IMR-90 (cell line): ENCODE results near the gene LIPM. TPM values are rescaled to one million over a fixed set of nuclear protein-coding genes. Genes with fewer than 3 reads are reported as not detected.
"Not testable (repeated sequence)": the region's sequence is repeated elsewhere in the genome, so short reads cannot be mapped to it uniquely, and the experiment has no call there.

Experiments used
- ATAC-seq: fragments of 200-7000 bp; cut with Tn5 transposase; 2 replicates; pipeline ENCODE4 v1.9.1; 2020; ENCODE audit warnings: low read depth, mild to moderate bottlenecking, moderate library complexity
- BruUV-seq: library from RNA; stranded (reverse); fragments of 400-500 nt; replicated peaks from 2 replicates; lab custom pipeline; 2021; lab: Mats Ljungman, UMichigan
- CTCF ChIA-PET: fragments of 300-600 bp; formaldehyde crosslinking; extraction: SDS; loops from one replicate; lab custom pipeline; 2021; ENCODE audit warnings: antibody characterized with exemption; lab: Yijun Ruan, JAX
- POLR2A ChIA-PET: fragments of 300-600 bp; sonication (Branson Sonifier 250); formaldehyde crosslinking; loops from one replicate; lab custom pipeline; 2022; ENCODE audit warnings: antibody characterized with exemption; ENCODE audit not compliant: unreplicated experiment; lab: Charles Lee
- DNase-seq: peaks from one replicate; pipeline ENCODE4 v3.0.0; 2013
- H2AFZ ChIP-seq: replicated peaks from 2 replicates; pipeline ENCODE3; 2013; ENCODE audit warnings: low read length, mild to moderate bottlenecking; ENCODE audit not compliant: poor library complexity
- H2AK5ac ChIP-seq: 2 replicates; pipeline ENCODE4 v1.6.1; 2013; ENCODE audit warnings: low read depth, low read length, inconsistent platforms
- H2AK9ac ChIP-seq: replicated peaks from 2 replicates; pipeline ENCODE3; 2013; ENCODE audit warnings: mild to moderate bottlenecking, low read depth, low read length, moderate library complexity; ENCODE audit not compliant: poor library complexity
- H2BK120ac ChIP-seq: 2 replicates; pipeline ENCODE4 v1.6.1; 2013; ENCODE audit warnings: low read depth, low read length, inconsistent platforms
- H2BK15ac ChIP-seq: 3 replicates; pipeline ENCODE4 v1.6.1; 2013; ENCODE audit warnings: low read depth, low read length, inconsistent platforms
- H2BK20ac ChIP-seq: 2 replicates; pipeline ENCODE4 v1.6.1; 2013; ENCODE audit warnings: low read depth, mild to moderate bottlenecking, inconsistent platforms, low read length, moderate library complexity
- H2BK5ac ChIP-seq: 2 replicates; pipeline ENCODE4 v1.6.1; 2013; ENCODE audit warnings: mild to moderate bottlenecking, low read depth, low read length, inconsistent platforms; ENCODE audit not compliant: poor library complexity, severe bottlenecking
- H3K14ac ChIP-seq: replicated peaks from 2 replicates; pipeline ENCODE4 v1.6.1; 2013; ENCODE audit warnings: low read depth, low read length, inconsistent platforms
- H3K18ac ChIP-seq: 2 replicates; pipeline ENCODE4 v1.6.1; 2013; ENCODE audit warnings: low read depth, low read length, control low read depth
- H3K23ac ChIP-seq: 2 replicates; pipeline ENCODE4 v1.6.1; 2013; ENCODE audit warnings: low read depth, low read length, inconsistent platforms
- H3K27ac ChIP-seq: 2 replicates; pipeline ENCODE4 v1.5.1; 2013; ENCODE audit warnings: mild to moderate bottlenecking, control low read depth, low read length; ENCODE audit not compliant: insufficient read depth
- H3K27me3 ChIP-seq: 2 replicates; pipeline ENCODE4 v1.6.1; 2013; ENCODE audit warnings: low read length; ENCODE audit not compliant: control insufficient read depth, insufficient read depth
- H3K36me3 ChIP-seq: 2 replicates; pipeline ENCODE4 v1.6.1; 2013; ENCODE audit warnings: low read length, mixed read lengths; ENCODE audit not compliant: control insufficient read depth, insufficient read depth
- H3K4ac ChIP-seq: 2 replicates; pipeline ENCODE4 v1.6.1; 2013; ENCODE audit warnings: low read depth, low read length, inconsistent platforms
- H3K4me1 ChIP-seq: 2 replicates; pipeline ENCODE4 v1.6.1; 2013; ENCODE audit warnings: low read length, mixed read lengths; ENCODE audit not compliant: control insufficient read depth, insufficient read depth
- H3K4me2 ChIP-seq: 2 replicates; pipeline ENCODE4 v1.6.1; 2013; ENCODE audit warnings: low read depth, mild to moderate bottlenecking, control low read depth, low read length, moderate library complexity
- H3K4me3 ChIP-seq: 2 replicates; pipeline ENCODE4 v1.5.1; 2013; ENCODE audit warnings: low read depth, mild to moderate bottlenecking, control low read depth, low read length, moderate library complexity; ENCODE audit not compliant: insufficient read depth
- H3K56ac ChIP-seq: 2 replicates; pipeline ENCODE4 v1.6.1; 2013; ENCODE audit warnings: low read length, inconsistent platforms; ENCODE audit not compliant: insufficient read depth; ENCODE audit errors: extremely low read depth
- H3K79me1 ChIP-seq, 2 experiments: 2 replicates each; pipeline ENCODE4 v1.6.1; 2013; ENCODE audit warnings: low read length in 2 of 2, inconsistent platforms in 1 of 2, low read depth in 1 of 2
- H3K9ac ChIP-seq: 2 replicates; pipeline ENCODE4 v1.6.1; 2013; ENCODE audit warnings: low read depth, low read length, control low read depth
- H3K9me1 ChIP-seq: 2 replicates; pipeline ENCODE4 v1.6.1; 2013; ENCODE audit warnings: low read length, inconsistent platforms; ENCODE audit not compliant: insufficient read depth
- H3K9me3 ChIP-seq: 2 replicates; pipeline ENCODE4 v1.6.1; 2013; ENCODE audit warnings: low read length; ENCODE audit not compliant: control insufficient read depth, insufficient read depth
- H4K20me1 ChIP-seq: 2 replicates; pipeline ENCODE4 v1.6.1; 2013; ENCODE audit warnings: low read length, inconsistent platforms; ENCODE audit not compliant: insufficient read depth
- H4K5ac ChIP-seq: 2 replicates; pipeline ENCODE4 v1.6.1; 2013; ENCODE audit warnings: mild to moderate bottlenecking, low read depth, low read length, control low read depth
- H4K8ac ChIP-seq, 2 experiments: 2 replicates each; pipeline ENCODE4 v1.6.1; 2013; ENCODE audit warnings: low read depth in 2 of 2, low read length in 2 of 2, control low read depth in 1 of 2, inconsistent platforms in 1 of 2
- H4K91ac ChIP-seq: 2 replicates; pipeline ENCODE4 v1.6.1; 2013; ENCODE audit warnings: low read depth, low read length, inconsistent platforms; ENCODE audit not compliant: insufficient read depth
- dilution Hi-C: fragments of 300-500 bp; cut with HindIII; formaldehyde crosslinking; loops from one replicate; pipeline ENCODE4 v1.14.3; 2018; ENCODE audit warnings: low sequenced_read_pairs; ENCODE audit not compliant: unreplicated experiment
- in situ Hi-C: fragments of 300-500 bp; cut with MboI; formaldehyde crosslinking; loops from 3 replicates; pipeline ENCODE4 v1.14.3; 2019; ENCODE audit warnings: low sequenced_read_pairs, inconsistent platforms, mixed read lengths
- intact Hi-C: fragments of 100-400 bp; cut with micrococcal nuclease; formaldehyde crosslinking; loops from 2 replicates; pipeline ENCODE4 v1.10.0; 2022
- polyA plus RNA-seq, 3 experiments: library from polyadenylated mRNA; depleted of rRNA; stranded (reverse); fragments of >200 nt; gene quantifications; 2 replicates each; pipeline ENCODE4 v1.2.3, GENCODE V29; 2012; ENCODE audit warnings: low replicate concordance in 1 of 3
- total RNA-seq: library from RNA; depleted of rRNA; stranded (reverse); fragments of >200 nt; gene quantifications from 2 replicates; pipeline ENCODE4 v1.2.3, GENCODE V29; 2012

Gene LIPM
- total and polyA plus RNA-seq, 2 of the 4 experiments (the other 2 are of a cell fraction) = not detected

DNA sequence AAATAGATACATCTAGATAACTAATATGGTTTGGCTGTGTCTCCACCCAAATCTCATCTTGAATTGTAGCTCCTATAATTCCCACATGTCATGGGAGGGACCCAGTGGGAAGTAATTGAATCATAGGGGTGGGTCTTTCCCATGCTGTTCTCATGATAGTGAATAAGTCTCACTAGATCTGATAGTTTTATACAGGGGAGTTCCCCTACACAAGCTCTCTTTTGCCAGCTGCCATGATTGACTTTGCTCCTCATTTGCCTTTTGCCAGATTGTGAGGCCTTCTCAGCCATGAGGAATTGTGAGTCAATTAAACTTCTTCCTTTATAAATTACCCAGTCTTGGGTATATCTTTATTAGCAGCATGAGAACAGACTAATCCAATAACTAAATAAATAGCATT, 35.1 kb downstream of the LIPM start:
- H3K27me3 ChIP-seq, DNase-seq, H3K9me1 ChIP-seq, H3K4ac ChIP-seq, ATAC-seq, BruUV-seq, H2AFZ ChIP-seq, H3K36me3 ChIP-seq, H3K9ac ChIP-seq, H3K9me3 ChIP-seq, H3K14ac ChIP-seq, H3K4me2 ChIP-seq, H3K27ac ChIP-seq, H4K5ac ChIP-seq, H2AK9ac ChIP-seq, H3K4me1 ChIP-seq, H2AK5ac ChIP-seq, H4K8ac ChIP-seq, H2BK20ac ChIP-seq, H3K4me3 ChIP-seq, H2BK5ac ChIP-seq, H2BK120ac ChIP-seq, dilution Hi-C loops, H3K18ac ChIP-seq, H3K56ac ChIP-seq, H2BK15ac ChIP-seq, H3K79me1 ChIP-seq, H4K20me1 ChIP-seq, H3K23ac ChIP-seq, H4K91ac ChIP-seq: not testable (repeated sequence)
- ChIA-PET POLR2A (interaction anchor here (0.5 kb wide), 1 partner anchor 213 kb away, joined by 3 read pairs; no protein-coding TSS in a partner anchor), CTCF (interaction anchor here (0.6 to 3.2 kb wide), 2 partner anchors 95 to 277 kb away, joined by 3 to 36 read pairs; no protein-coding TSS in a partner anchor)
- intact Hi-C loops (loop anchor here (1.0 kb wide), 1 partner anchor 380 kb away; no protein-coding TSS in a partner anchor), in situ Hi-C loops (loop anchor here (5.0 to 10.0 kb wide), 2 partner anchors 100 to 387 kb away; no protein-coding TSS in a partner anchor)
